ENCODE data around the gene ACVRL1.

- no peak for TF ChIP-seq BRCA1 (IDR thresholded peaks at IDR 0.05)
- no peak for TF ChIP-seq BRCA1 (CRISPR knock-in tag; IDR thresholded peaks at IDR 0.05)
- no peak for TF ChIP-seq CTCF (IDR thresholded peaks at IDR 0.05 in 2 of 3, conservative IDR thresholded peaks at IDR 0.05 in 1 of 3; ENCODE audit: insufficient read depth in 2 of 3, low read depth in 1 of 3, low read length in 3 of 3)
- no peak for TF ChIP-seq E2F6 (IDR thresholded peaks at IDR 0.05; ENCODE audit: borderline replicate concordance in 1 of 2, extremely low read depth in 1 of 2, insufficient read depth in 1 of 2, insufficient read length in 1 of 2, low read depth in 1 of 2, low read length in 1 of 2, poor library complexity in 1 of 2, severe bottlenecking in 1 of 2)
- TF ChIP-seq, protein P1, sequence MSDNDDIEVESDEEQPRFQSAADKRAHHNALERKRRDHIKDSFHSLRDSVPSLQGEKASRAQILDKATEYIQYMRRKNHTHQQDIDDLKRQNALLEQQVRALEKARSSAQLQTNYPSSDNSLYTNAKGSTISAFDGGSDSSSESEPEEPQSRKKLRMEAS (CRISPR knock-in tag; IDR thresholded peaks at IDR 0.05): no peak
- no peak for TF ChIP-seq HDAC3 (IDR thresholded peaks at IDR 0.05; ENCODE audit: borderline replicate concordance, partially characterized antibody)
- no peak for TF ChIP-seq FOXA1 (IDR thresholded peaks at IDR 0.05; ENCODE audit: borderline replicate concordance)
- no peak for TF ChIP-seq GATA2 (CRISPR knock-in tag; IDR thresholded peaks at IDR 0.05)
- TF ChIP-seq EHMT2 (IDR thresholded peaks at IDR 0.05): no peak
- TF ChIP-seq, protein P2, sequence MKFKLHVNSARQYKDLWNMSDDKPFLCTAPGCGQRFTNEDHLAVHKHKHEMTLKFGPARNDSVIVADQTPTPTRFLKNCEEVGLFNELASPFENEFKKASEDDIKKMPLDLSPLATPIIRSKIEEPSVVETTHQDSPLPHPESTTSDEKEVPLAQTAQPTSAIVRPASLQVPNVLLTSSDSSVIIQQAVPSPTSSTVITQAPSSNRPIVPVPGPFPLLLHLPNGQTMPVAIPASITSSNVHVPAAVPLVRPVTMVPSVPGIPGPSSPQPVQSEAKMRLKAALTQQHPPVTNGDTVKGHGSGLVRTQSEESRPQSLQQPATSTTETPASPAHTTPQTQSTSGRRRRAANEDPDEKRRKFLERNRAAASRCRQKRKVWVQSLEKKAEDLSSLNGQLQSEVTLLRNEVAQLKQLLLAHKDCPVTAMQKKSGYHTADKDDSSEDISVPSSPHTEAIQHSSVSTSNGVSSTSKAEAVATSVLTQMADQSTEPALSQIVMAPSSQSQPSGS (CRISPR knock-in tag; IDR thresholded peaks at IDR 0.05): no peak
These were observed 53.6 kb downstream of the ACVRL1 start for GRCh38 chr12:51960890-51961289.
